Keratinocyte (primary cell): ENCODE data around the gene FAF1. TPM values are rescaled to one million over a fixed set of nuclear protein-coding genes. Genes with fewer than 3 reads are reported as not detected.

Experiments used
- DNase-seq: peaks from one replicate; pipeline ENCODE4 v3.0.0-alpha.2; 2011; ENCODE audit warnings: low read depth, missing footprints, low spot score
- FAIRE-seq: peaks from 2 replicates; lab custom pipeline; 2011; peaks lifted over from hg19 to GRCh38; lab: Jason Lieb, UNC
- H2AFZ ChIP-seq: 2 replicates; pipeline ENCODE4 v1.6.0; 2012; ENCODE audit warnings: low read length, control low read depth, inconsistent platforms; ENCODE audit not compliant: control insufficient read depth
- H3K27ac ChIP-seq: 2 replicates; pipeline ENCODE4 v1.5.1; 2011; ENCODE audit warnings: low read length; ENCODE audit not compliant: control insufficient read depth, insufficient read depth
- H3K27me3 ChIP-seq: 3 replicates; pipeline ENCODE4 v1.6.0; 2011; ENCODE audit warnings: low read length; ENCODE audit not compliant: control insufficient read depth, insufficient read depth; ENCODE audit errors: extremely low read depth
- H3K36me3 ChIP-seq, 2 experiments: 2 replicates in 1 of 2; 3 replicates in 1 of 2; pipeline ENCODE4 v1.5.1; 2011; ENCODE audit warnings: low read length in 2 of 2, mild to moderate bottlenecking in 1 of 2; ENCODE audit not compliant: control insufficient read depth in 2 of 2, insufficient read depth in 2 of 2; ENCODE audit errors: extremely low read depth in 1 of 2
- H3K4me1 ChIP-seq: 3 replicates; pipeline ENCODE4 v1.5.1; 2011; ENCODE audit warnings: low read length; ENCODE audit not compliant: control insufficient read depth, insufficient read depth; ENCODE audit errors: extremely low read depth
- H3K4me2 ChIP-seq: 3 replicates; pipeline ENCODE4 v1.6.0; 2011; ENCODE audit warnings: low read depth, low read length; ENCODE audit not compliant: control insufficient read depth, insufficient read depth; ENCODE audit errors: extremely low read depth
- H3K4me3 ChIP-seq, 3 experiments: fragments of 200-600 bp in 1 of 3; sonication (generic) in 1 of 3; 2 replicates in 2 of 3; 3 replicates in 1 of 3; pipeline ENCODE4 v1.5.1; 2011 to 2016; ENCODE audit warnings: low read length in 3 of 3, mild to moderate bottlenecking in 3 of 3, control low read depth in 2 of 3, inconsistent platforms in 1 of 3, low read depth in 1 of 3, mixed read lengths in 1 of 3, mixed run types in 1 of 3, moderate library complexity in 1 of 3; ENCODE audit not compliant: control insufficient read depth in 2 of 3, insufficient read depth in 2 of 3; ENCODE audit errors: extremely low read depth in 1 of 3
- H3K79me2 ChIP-seq: 2 replicates; pipeline ENCODE4 v1.6.0; 2012; ENCODE audit warnings: low read length; ENCODE audit not compliant: control insufficient read depth, insufficient read depth
- H3K9ac ChIP-seq: 3 replicates; pipeline ENCODE4 v1.6.0; 2011; ENCODE audit warnings: low read length; ENCODE audit not compliant: control insufficient read depth, insufficient read depth; ENCODE audit errors: extremely low read depth
- H3K9me1 ChIP-seq: 3 replicates; pipeline ENCODE4 v1.6.0; 2011; ENCODE audit warnings: low read length; ENCODE audit not compliant: control insufficient read depth, insufficient read depth; ENCODE audit errors: extremely low read depth
- H3K9me3 ChIP-seq: 2 replicates; pipeline ENCODE4 v1.5.1; 2012; ENCODE audit warnings: low read depth, low read length; ENCODE audit not compliant: control insufficient read depth
- H4K20me1 ChIP-seq: 3 replicates; pipeline ENCODE4 v1.6.0; 2011; ENCODE audit warnings: low read length; ENCODE audit not compliant: control insufficient read depth, insufficient read depth; ENCODE audit errors: extremely low read depth
- CTCF ChIP-seq, 3 experiments: IDR thresholded peaks in 1 of 3; conservative IDR thresholded peaks in 1 of 3; optimal IDR thresholded peaks in 1 of 3; 2 replicates in 2 of 3; 3 replicates in 1 of 3; pipeline versions ENCODE3 to v1.5.1; 2011; ENCODE audit warnings: low read length in 3 of 3, mild to moderate bottlenecking in 3 of 3, moderate library complexity in 2 of 3, control low read depth in 1 of 3, inconsistent platforms in 1 of 3; ENCODE audit not compliant: insufficient read depth in 2 of 3; ENCODE audit errors: extremely low read depth in 1 of 3
- EZH2 ChIP-seq: IDR thresholded peaks from one replicate; pipeline ENCODE4 v1.6.1; 2012; ENCODE audit warnings: inconsistent platforms, mild to moderate bottlenecking, low read length, moderate library complexity
- dilution Hi-C: fragments of 300-500 bp; cut with MboI; formaldehyde crosslinking; loops from one replicate; pipeline ENCODE4 v1.7.0; 2020; ENCODE audit warnings: low sequenced_read_pairs; ENCODE audit not compliant: extremely low pct_ligation_motif_present
- polyA plus RNA-seq, 5 experiments: library from polyadenylated mRNA; depleted of rRNA in 3 of 5; stranded (reverse) in 3 of 5; stranded (forward) in 1 of 5; unstranded in 1 of 5; fragments of >200 nt; gene quantifications; 1 replicate in 1 of 5; 2 replicates in 3 of 5; 3 replicates in 1 of 5; pipeline versions ENCODE4 v1.2.1 to v1.2.3, GENCODE V29; 2011 to 2012; ENCODE audit warnings: missing spikeins in 2 of 5, low read depth in 1 of 5, low replicate concordance in 1 of 5

FAF1 gene
- polyA plus RNA-seq, 1 donor (not counting 4 experiments of a cell fraction or from before 2014, with no cell fraction given): 33.1 TPM

- no peaks in the 10 kb centered on the region for H3K79me2 ChIP-seq
- no peaks in the 10 kb centered on the region for H3K9me3 ChIP-seq
- H3K4me1 ChIP-seq: no peaks in the 10 kb centered on the region
- dilution Hi-C loops: no loop called here
- no peak overlapping the region for H2AFZ ChIP-seq
- no peak for FAIRE-seq
- H4K20me1 ChIP-seq: peaks cover 5% of the 10 kb centered on the region
- no peak overlapping the region for H3K9ac ChIP-seq
- TF ChIP-seq CTCF (optimal IDR thresholded peaks at IDR 0.05 in 1 of 3, IDR thresholded peaks at IDR 0.05 in 1 of 3, conservative IDR thresholded peaks at IDR 0.05 in 1 of 3; ENCODE audit: extremely low read depth in 1 of 3, insufficient read depth in 2 of 3, low read length in 3 of 3) (no peak), EZH2 (no peak)
- H3K36me3 ChIP-seq: no peaks in the 10 kb centered on the region
- H3K27me3 ChIP-seq: peaks cover 79% of the 10 kb centered on the region
- no peak overlapping the region for H3K27ac ChIP-seq
- no peak for DNase-seq
- no peak overlapping the region for H3K4me2 ChIP-seq
- no peaks in the 10 kb centered on the region for H3K9me1 ChIP-seq
- no peak overlapping the region for H3K4me3 ChIP-seq
These were observed 544.6 kb downstream of the FAF1 start for GRCh38 chr1:50415235-50416149.

- H3K9me3 ChIP-seq: no peaks in the 10 kb centered on the region
- H3K4me3 ChIP-seq: no peak overlapping the region
- no peaks in the 10 kb centered on the region for H3K4me1 ChIP-seq
- H3K4me2 ChIP-seq: no peak overlapping the region
- peaks cover 72% of the 10 kb centered on the region for H3K27me3 ChIP-seq
- H4K20me1 ChIP-seq: peaks cover 3% of the 10 kb centered on the region
- H3K9ac ChIP-seq: no peak overlapping the region
- dilution Hi-C loops: no loop called here
- H3K9me1 ChIP-seq: no peaks in the 10 kb centered on the region
- FAIRE-seq (no peak), DNase-seq (no peak)
- no peak overlapping the region for H3K27ac ChIP-seq
- H2AFZ ChIP-seq: no peak overlapping the region
- H3K36me3 ChIP-seq: no peaks in the 10 kb centered on the region
- H3K79me2 ChIP-seq: no peaks in the 10 kb centered on the region
- TF ChIP-seq CTCF (optimal IDR thresholded peaks at IDR 0.05 in 1 of 3, IDR thresholded peaks at IDR 0.05 in 1 of 3, conservative IDR thresholded peaks at IDR 0.05 in 1 of 3; ENCODE audit: extremely low read depth in 1 of 3, insufficient read depth in 2 of 3, low read length in 3 of 3): no peak
- TF ChIP-seq EZH2: no peak
These were observed 545.2 kb downstream of the FAF1 start for GRCh38 chr1:50414853-50415234.
